ENCODE measurements around the gene RAB31.

The RAB31 gene

GRCh38 chr18:9841752-9842151, 133.7 kb downstream of the RAB31 start:
- Histone ChIP-seq H3K27ac (no peak overlapping the region), H3K4me3 (ENCODE audit: low read depth, low read length) (no peak overlapping the region), H3K27me3 (ENCODE audit: insufficient read depth, low read depth, severe bottlenecking) (no peaks in the 10 kb centered on the region), H3K36me3 (no peaks in the 10 kb centered on the region), H3K9me3 (ENCODE audit: severe bottlenecking) (peaks cover 2% of the 10 kb centered on the region)
- no peak for TF ChIP-seq CTCF (IDR thresholded peaks at IDR 0.05; ENCODE audit: low read depth, low read length)
- DNase-seq: no peak

- Histone ChIP-seq H3K36me3 (no peaks in the 10 kb centered on the region), H3K27me3 (ENCODE audit: insufficient read depth, low read depth, severe bottlenecking) (no peaks in the 10 kb centered on the region), H3K27ac (no peak overlapping the region), H3K9me3 (ENCODE audit: severe bottlenecking) (peaks cover 2% of the 10 kb centered on the region), H3K4me3 (ENCODE audit: low read depth, low read length) (no peak overlapping the region)
- DNase-seq: no peak
- no peak for TF ChIP-seq CTCF (IDR thresholded peaks at IDR 0.05; ENCODE audit: low read depth, low read length)
These were observed 134.3 kb downstream of the RAB31 start for GRCh38 chr18:9842448-9842847.

- no peak overlapping the region for H3K4me3 ChIP-seq (ENCODE audit: low read depth, low read length)
- peaks cover 9% of the 10 kb centered on the region for H3K9me3 ChIP-seq (ENCODE audit: severe bottlenecking)
- no peaks in the 10 kb centered on the region for H3K27me3 ChIP-seq (ENCODE audit: insufficient read depth, low read depth, severe bottlenecking)
- TF ChIP-seq CTCF (IDR thresholded peaks at IDR 0.05; ENCODE audit: low read depth, low read length): no peak
- no peaks in the 10 kb centered on the region for H3K36me3 ChIP-seq
- DNase-seq: no peak
- no peak overlapping the region for H3K27ac ChIP-seq
These were observed 137.2 kb downstream of the RAB31 start for GRCh38 chr18:9845256-9845655.

- no peak for TF ChIP-seq CTCF (IDR thresholded peaks at IDR 0.05; ENCODE audit: low read depth, low read length)
- no peaks in the 10 kb centered on the region for H3K27me3 ChIP-seq (ENCODE audit: insufficient read depth, low read depth, severe bottlenecking)
- no peaks in the 10 kb centered on the region for H3K36me3 ChIP-seq
- no peak for DNase-seq
- H3K9me3 ChIP-seq (ENCODE audit: severe bottlenecking): peaks cover 9% of the 10 kb centered on the region
- H3K4me3 ChIP-seq (ENCODE audit: low read depth, low read length): no peak overlapping the region
- H3K27ac ChIP-seq: no peak overlapping the region
These were observed 138.2 kb downstream of the RAB31 start for GRCh38 chr18:9846162-9846925.

- Histone ChIP-seq H3K9me3 (ENCODE audit: severe bottlenecking) (peaks cover 9% of the 10 kb centered on the region), H3K27ac (no peak overlapping the region), H3K27me3 (ENCODE audit: insufficient read depth, low read depth, severe bottlenecking) (no peaks in the 10 kb centered on the region), H3K4me3 (ENCODE audit: low read depth, low read length) (no peak overlapping the region), H3K36me3 (no peaks in the 10 kb centered on the region)
- no peak for TF ChIP-seq CTCF (IDR thresholded peaks at IDR 0.05; ENCODE audit: low read depth, low read length)
- no peak for DNase-seq
These were observed 140.2 kb downstream of the RAB31 start for GRCh38 chr18:9848170-9848879.

Data from WERI-Rb-1 (cell line).